AG09319 (cell line): ENCODE data around the gene BRAF.
"Not testable (repeated sequence)": the region's sequence is repeated elsewhere in the genome, so short reads cannot be mapped to it uniquely, and the experiment has no call there.

ENCODE experiments used
- DNase-seq: peaks from one replicate; pipeline ENCODE4 v3.0.0-alpha.2; 2010; ENCODE audit warnings: low read depth; ENCODE audit errors: extremely low read depth
- TF ChIP-seq, protein P1 (sequence below): IDR thresholded peaks from 2 replicates; pipeline ENCODE4 v1.5.1; 2011; ENCODE audit warnings: low read depth, mild to moderate bottlenecking, inconsistent platforms, low read length, moderate library complexity

Gene BRAF

DNA sequence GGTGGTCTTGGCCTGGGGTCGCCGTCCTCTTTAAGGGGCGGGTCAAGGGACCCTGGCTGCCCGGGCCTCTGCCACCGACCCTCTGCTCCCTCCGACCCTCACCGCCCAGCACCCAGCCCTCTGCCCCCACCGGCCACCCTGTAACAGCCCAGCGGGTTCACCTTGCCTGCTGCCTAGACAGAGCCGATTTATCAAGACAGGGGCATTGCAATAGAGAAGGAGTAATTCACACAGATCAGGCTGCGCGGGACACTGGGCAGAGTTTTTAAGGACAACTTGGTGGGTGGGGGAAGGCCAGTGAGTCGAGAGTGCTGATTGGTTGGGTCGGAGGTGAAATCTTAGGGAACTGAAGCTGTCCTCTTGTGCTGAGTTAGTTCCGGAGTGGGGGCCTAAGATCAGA is 252.8 kb downstream of the BRAF start:
- no peak for DNase-seq
- TF ChIP-seq, protein P1, sequence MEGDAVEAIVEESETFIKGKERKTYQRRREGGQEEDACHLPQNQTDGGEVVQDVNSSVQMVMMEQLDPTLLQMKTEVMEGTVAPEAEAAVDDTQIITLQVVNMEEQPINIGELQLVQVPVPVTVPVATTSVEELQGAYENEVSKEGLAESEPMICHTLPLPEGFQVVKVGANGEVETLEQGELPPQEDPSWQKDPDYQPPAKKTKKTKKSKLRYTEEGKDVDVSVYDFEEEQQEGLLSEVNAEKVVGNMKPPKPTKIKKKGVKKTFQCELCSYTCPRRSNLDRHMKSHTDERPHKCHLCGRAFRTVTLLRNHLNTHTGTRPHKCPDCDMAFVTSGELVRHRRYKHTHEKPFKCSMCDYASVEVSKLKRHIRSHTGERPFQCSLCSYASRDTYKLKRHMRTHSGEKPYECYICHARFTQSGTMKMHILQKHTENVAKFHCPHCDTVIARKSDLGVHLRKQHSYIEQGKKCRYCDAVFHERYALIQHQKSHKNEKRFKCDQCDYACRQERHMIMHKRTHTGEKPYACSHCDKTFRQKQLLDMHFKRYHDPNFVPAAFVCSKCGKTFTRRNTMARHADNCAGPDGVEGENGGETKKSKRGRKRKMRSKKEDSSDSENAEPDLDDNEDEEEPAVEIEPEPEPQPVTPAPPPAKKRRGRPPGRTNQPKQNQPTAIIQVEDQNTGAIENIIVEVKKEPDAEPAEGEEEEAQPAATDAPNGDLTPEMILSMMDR: no peak

DNA sequence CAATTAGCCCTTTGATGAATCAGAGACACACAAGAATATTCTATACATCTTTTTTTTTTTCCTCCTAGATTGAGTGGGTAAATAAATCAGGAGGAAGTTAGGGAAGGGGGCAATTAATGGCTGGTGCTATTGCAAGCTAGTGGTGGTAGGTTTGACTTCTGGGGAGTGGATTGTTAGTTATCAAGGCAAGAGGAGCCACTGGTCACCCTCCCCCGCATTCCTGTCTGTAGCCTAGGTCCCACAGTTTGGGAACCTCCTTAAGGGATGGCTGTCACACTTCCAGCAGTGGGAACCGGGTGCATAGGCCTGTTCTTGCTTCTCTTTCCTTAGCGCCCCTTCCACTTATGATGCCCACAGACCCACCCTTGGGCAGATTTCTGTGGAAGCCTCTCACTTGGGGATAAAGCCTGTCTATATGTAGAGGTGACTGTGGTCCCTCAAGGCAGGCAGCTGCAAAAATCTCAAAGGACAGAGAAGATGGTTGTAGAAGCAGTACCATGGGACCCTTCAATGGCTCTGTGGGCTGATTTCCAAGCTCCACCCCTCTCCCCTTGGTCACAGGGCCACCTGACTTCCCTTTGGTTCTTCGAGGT is 254.3 kb downstream of the BRAF start:
- TF ChIP-seq, protein P1: no peak
- no peak for DNase-seq

DNA sequence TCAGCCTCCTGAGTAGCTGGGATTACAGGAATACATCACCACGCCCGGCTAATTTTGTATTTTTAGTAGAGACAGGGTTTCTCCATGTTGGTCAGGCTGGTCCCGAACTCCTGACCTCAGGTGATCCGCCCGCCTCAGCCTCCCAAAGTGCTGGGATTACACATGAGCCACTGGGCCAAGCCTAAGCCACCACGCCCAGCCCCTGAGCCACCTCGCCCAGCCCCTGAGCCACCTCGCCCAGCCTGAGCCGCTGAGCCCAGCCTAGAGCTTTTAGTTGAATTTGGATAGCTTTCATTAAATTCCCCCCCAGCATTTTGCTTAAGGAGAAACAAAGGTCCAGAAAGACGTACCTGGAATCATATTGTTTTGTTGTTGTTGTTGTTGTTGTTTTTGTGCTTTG is 254.9 kb downstream of the BRAF start:
- not testable (repeated sequence) for DNase-seq

DNA sequence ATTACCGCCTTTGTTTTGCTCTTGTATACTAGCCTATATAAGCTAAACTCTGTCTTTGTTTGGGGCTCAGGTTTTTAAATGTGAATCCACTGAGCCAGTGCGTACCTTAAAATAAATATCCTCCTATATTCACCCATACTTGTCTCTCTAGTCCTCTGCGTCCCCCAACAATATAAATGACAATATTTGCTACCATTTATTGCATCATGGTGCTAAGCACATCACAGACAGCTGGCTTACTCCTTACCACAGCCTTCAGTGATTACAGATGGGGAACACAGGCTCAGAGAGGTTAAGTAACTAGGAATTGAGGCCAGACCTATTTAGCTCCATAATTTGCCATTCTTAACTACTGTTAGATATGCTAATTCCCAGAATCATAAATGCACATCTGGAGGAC is 255.4 kb downstream of the BRAF start:
- no peak for DNase-seq
- TF ChIP-seq, protein P1: no peak
